OCI-LY3 (cell line): ENCODE measurements around the gene FARP1.

Source experiments
- CTCF ChIP-seq: fragments of 200-600, 300-600 bp; sonication (generic); IDR thresholded peaks from 2 replicates; pipeline ENCODE4 v1.5.1; 2014; ENCODE audit warnings: antibody characterized with exemption, low read length, low read depth
- EZH2phosphoT487 ChIP-seq: fragments of 200-600 bp; shearing (Covaris generic); IDR thresholded peaks from 2 replicates; pipeline ENCODE4 v1.6.1; 2018; ENCODE audit warnings: antibody characterized with exemption, mixed run types, low read depth

GRCh38 chr13:98285317-98285716 lies 142.4 kb downstream of the FARP1 start:
- TF ChIP-seq CTCF (no peak), EZH2phosphoT487 (no peak)
